ENCODE data around the gene DAPK1. TPM values are rescaled to one million over a fixed set of nuclear protein-coding genes. Genes with fewer than 3 reads are reported as not detected.

The DAPK1 gene
- total RNA-seq, 4 donors from 2014 or later, result 19.1 to 44.8 (median 40.4) TPM

DNA sequence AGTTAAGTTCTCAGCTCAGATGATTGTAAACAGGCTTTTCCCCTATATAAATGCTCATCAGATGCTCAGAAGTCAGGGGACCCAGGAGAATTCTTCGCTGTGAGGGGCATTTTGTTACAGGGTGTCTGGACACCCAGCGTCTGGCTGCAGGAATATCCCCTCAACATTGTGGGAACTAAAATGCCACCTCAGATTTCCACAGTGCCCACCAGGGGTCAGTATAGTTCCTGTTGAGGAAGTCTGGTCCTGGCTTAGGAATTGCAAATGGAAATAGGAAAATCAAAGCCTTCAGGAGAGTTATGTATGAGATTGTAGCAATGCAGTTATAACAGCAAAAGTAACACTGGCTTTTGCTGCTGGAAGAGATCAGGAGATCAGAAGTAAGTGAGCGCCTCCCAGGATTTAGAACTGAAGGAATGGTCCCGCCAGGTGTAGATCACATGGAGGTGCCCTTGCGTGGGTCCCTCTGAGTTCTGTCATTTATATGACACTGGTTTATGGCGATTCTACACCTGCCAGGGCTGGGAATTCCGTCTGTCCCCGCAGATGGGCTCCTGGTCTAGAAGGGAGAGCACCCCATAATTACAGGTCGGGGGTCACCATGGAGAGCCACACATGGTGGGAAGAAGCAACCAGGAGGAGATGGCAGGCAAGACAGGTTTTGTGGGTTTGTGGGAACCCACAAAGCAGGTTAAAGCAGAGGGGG, 181.1 kb downstream of the DAPK1 start:
- no peaks in the 10 kb centered on the region for H3K4me1 ChIP-seq
- intact Hi-C loops (cut with DNase I; ENCODE audit: low total_unique reads), result no loop called here
- H3K36me3 ChIP-seq, result no peaks in the 10 kb centered on the region
- H3K27me3 ChIP-seq, result no peaks in the 10 kb centered on the region
- H3K4me3 ChIP-seq, result no peak overlapping the region
- TF ChIP-seq POLR2A (IDR thresholded peaks at IDR 0.05), result no peak
- TF ChIP-seq, protein P1, sequence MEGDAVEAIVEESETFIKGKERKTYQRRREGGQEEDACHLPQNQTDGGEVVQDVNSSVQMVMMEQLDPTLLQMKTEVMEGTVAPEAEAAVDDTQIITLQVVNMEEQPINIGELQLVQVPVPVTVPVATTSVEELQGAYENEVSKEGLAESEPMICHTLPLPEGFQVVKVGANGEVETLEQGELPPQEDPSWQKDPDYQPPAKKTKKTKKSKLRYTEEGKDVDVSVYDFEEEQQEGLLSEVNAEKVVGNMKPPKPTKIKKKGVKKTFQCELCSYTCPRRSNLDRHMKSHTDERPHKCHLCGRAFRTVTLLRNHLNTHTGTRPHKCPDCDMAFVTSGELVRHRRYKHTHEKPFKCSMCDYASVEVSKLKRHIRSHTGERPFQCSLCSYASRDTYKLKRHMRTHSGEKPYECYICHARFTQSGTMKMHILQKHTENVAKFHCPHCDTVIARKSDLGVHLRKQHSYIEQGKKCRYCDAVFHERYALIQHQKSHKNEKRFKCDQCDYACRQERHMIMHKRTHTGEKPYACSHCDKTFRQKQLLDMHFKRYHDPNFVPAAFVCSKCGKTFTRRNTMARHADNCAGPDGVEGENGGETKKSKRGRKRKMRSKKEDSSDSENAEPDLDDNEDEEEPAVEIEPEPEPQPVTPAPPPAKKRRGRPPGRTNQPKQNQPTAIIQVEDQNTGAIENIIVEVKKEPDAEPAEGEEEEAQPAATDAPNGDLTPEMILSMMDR (IDR thresholded peaks at IDR 0.05), result peak; percentile 75 to 87 (median 81)
- DNase-seq, result peak; percentile 55 to 75
- no peak overlapping the region for H3K27ac ChIP-seq
- H3K9me3 ChIP-seq, result no peaks in the 10 kb centered on the region

DNA sequence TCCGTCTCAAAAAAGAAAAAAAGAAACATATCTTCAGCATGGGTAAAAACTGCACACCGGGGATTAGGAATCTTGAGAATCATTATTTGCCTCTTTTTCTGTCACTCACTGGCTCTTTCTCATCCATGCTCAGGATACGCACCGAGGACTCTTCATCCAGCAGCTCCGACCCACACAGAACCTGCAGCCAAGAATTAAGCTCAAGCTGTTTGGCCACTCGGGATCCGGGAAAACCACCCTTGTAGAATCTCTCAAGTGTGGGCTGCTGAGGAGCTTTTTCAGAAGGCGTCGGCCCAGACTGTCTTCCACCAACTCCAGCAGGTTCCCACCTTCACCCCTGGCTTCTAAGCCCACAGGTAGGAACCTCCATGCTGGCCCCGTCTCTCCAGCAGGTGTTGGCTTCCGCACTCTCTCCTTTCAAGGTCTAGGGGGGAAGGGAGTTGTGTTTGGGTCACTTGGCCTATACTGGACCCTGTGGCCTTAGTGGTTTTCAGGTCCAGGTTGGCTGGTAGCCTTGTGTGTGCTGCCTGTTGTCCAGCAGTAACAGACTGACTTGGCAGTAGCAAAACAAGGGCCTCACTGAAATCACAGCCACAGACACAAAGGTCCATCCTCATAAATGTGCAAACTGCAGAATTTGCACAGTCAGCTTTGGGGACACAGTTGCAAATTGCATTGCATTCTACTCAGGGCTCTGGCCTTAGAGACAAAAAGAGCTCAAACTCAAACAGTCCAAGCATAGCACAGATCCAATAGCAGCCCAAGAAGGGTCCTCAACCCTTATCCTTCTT, 183.8 kb downstream of the DAPK1 start:
- Histone ChIP-seq H3K4me1 (no peaks in the 10 kb centered on the region), H3K9me3 (no peaks in the 10 kb centered on the region), H3K36me3 (no peaks in the 10 kb centered on the region), H3K27ac (no peak overlapping the region), H3K4me3 (no peak overlapping the region), H3K27me3 (no peaks in the 10 kb centered on the region)
- DNase-seq, result no peak
- intact Hi-C loops (cut with DNase I; ENCODE audit: low total_unique reads), result no loop called here
- TF ChIP-seq, protein P1 (IDR thresholded peaks at IDR 0.05), result no peak
- TF ChIP-seq POLR2A (IDR thresholded peaks at IDR 0.05), result no peak

DNA sequence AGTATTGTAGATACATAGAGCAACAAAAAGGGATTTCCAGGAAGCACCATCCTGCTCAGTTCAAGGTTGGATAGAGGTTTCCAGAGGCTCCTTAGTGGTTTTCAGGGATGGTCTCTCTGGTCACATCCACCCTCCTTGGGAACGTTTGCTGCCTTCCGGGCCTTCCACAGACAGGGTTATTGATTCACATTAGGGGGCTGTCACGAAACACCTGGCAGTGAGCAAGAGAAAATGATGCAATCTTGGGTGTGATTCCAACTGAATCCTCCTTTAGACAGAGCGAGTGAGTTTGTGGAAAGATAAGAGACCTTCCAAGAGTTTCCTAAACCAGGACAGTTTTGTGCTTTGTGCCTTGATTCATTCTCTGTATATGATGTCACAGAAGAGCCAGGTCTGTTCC, 184.4 kb downstream of the DAPK1 start:
- no peaks in the 10 kb centered on the region for H3K4me1 ChIP-seq
- H3K36me3 ChIP-seq, result no peaks in the 10 kb centered on the region
- intact Hi-C loops (cut with DNase I; ENCODE audit: low total_unique reads), result no loop called here

DNA sequence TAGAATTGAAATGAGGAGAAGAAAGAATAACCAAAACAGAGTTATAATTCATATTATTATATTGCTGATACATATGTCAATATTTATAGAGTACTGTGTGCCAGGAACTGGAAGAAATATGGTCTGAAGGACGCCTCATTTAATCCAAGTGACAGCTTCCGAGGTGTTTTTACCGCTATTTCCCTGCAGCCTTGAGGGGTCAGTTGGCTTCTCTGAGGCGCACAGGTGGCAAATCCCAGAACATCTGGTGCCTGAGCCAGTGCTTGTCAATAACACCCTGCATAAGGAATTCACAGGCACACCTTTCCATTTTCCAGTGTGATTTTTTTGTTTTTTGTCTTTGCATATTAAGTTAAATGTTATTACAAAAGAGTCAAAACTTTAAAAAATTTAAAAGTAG, 185.0 kb downstream of the DAPK1 start:
- no peaks in the 10 kb centered on the region for H3K36me3 ChIP-seq
- H3K4me3 ChIP-seq, result no peak overlapping the region
- no peaks in the 10 kb centered on the region for H3K4me1 ChIP-seq
- no peaks in the 10 kb centered on the region for H3K27me3 ChIP-seq
- no peak for DNase-seq
- intact Hi-C loops (cut with DNase I; ENCODE audit: low total_unique reads), result no loop called here
- H3K9me3 ChIP-seq, result no peaks in the 10 kb centered on the region
- H3K27ac ChIP-seq, result no peak overlapping the region
- TF ChIP-seq, protein P1 (IDR thresholded peaks at IDR 0.05), result no peak
- no peak for TF ChIP-seq POLR2A (IDR thresholded peaks at IDR 0.05)

More for the DNA sequence above, 184.4 kb downstream of the DAPK1 start:
- no peak overlapping the region for H3K4me3 ChIP-seq
- DNase-seq, result no peak
- H3K27me3 ChIP-seq, result no peaks in the 10 kb centered on the region
- no peak overlapping the region for H3K27ac ChIP-seq
- TF ChIP-seq POLR2A (IDR thresholded peaks at IDR 0.05), result no peak
- TF ChIP-seq, protein P1 (IDR thresholded peaks at IDR 0.05), result no peak
- no peaks in the 10 kb centered on the region for H3K9me3 ChIP-seq
